KBM-7 (cell line): Measurements from ENCODE around the gene MAPK8IP3.
"Not testable (repeated sequence)": the region's sequence is repeated elsewhere in the genome, so short reads cannot be mapped to it uniquely, and the experiment has no call there.

Source experiments
- DNase-seq: peaks from one replicate; pipeline ENCODE4 v3.0.0-alpha.2; 2015
- in situ Hi-C: fragments of 300-500 bp; cut with MboI; formaldehyde crosslinking; loops from 2 replicates; pipeline ENCODE4 v1.14.3; 2020; ENCODE audit warnings: low sequenced_read_pairs, low pct_unique_long_range_greater_than_20kb, mixed read lengths

Gene MAPK8IP3

DNA sequence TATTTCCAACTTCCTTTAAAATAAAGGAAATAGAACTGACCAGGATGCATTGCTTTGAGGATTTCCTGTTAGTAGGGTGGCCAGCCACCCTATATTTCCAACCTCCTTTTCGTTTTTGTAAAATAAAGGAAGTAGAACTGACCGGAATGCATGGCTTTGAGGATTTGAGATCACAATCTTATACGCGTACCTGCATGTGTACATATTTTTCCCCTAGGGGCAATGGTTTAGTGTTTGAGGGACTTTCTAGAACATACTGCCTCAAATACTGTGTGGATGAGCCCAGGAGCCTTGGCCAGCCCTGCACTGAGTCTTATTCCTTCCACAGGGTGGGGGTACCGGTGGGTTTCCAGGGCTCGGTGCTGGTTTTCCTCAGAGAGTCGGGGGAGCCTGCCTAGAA, 25.6 kb downstream of the MAPK8IP3 start:
- in situ Hi-C loops: no loop called here
- no peak for DNase-seq

DNA sequence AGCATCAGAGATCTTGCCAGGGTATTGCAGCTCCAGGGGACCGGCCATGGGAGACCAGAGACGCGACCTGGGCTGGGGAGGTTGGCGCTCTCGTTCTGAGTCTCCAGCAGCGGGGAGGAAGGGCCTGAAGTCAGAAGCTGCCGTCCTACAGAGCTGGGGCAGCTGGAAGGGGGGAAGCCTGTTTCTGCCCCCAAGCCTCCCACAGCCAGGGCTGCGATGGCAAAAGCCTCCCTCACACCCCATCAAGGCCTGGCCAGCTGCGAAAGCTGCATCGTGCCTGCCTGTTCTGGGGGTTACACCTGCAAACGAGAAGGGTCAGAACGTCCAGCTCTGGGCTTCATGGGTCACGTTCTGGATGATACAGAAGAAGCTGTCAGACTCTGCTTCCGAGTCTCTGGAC, 26.1 kb downstream of the MAPK8IP3 start:
- no peak for DNase-seq
- in situ Hi-C loops: no loop called here

DNA sequence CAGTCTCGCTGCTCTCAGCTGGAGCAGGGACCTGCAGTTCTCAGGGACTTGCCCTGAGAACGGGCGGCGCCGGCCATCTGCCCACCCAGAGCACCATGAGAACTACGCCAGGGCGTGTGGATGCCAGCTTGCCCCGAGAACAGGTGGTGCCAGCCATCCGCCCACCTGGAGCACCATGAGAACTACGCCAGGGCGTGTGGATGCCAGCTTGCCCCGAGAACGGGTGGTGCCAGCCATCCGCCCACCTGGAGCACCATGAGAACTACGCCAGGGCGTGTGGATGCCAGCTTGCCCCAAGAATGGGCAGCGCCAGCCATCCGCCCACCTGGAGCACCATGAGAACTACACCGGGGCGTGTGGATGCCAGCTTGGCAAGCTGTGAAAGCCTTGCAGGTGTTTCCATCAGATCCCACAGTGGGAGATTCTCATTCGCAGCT, 26.6 kb downstream of the MAPK8IP3 start:
- DNase-seq, in situ Hi-C loops: not testable (repeated sequence)

DNA sequence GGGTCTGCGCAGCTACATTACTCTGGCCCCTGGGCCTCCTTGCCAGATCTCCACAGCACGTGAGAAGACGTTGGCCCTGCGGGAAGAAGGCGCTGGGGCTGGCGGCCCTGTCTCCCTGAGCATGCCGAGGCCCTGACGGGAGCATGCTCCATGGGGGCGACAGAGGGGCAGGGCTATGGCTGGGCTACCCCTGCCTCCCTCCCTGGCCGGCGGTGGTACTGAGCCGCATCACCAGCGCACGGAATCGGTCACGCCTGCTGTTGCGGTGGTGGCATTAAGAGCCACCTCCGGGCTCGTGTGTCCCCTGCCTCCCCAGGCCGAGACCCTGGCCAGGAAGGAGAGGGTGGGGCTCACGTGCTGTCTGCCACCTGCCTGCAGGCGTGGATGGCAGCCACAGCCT, 28.1 kb downstream of the MAPK8IP3 start:
- no peak for DNase-seq
- in situ Hi-C loops: no loop called here

DNA sequence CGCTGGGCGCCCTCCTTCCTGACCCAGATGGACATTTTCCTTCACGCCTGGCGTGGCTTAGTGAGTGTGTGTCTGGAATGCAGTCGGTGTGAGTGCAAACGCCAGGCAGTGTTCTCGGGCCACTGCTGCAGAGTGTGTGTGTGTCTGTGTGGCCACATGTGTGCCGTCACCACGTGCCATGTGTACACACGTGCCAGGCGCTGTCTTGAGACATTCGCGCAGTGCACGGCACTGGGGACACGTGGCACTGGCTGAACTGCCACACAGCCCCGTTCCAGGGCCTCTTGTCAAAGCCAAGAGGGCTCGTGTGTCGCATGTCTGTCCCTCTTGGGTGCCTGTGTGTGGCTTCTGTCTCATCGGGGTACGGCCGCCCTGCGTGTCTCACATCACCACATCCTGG, 28.8 kb downstream of the MAPK8IP3 start:
- in situ Hi-C loops: no loop called here
- no peak for DNase-seq

DNA sequence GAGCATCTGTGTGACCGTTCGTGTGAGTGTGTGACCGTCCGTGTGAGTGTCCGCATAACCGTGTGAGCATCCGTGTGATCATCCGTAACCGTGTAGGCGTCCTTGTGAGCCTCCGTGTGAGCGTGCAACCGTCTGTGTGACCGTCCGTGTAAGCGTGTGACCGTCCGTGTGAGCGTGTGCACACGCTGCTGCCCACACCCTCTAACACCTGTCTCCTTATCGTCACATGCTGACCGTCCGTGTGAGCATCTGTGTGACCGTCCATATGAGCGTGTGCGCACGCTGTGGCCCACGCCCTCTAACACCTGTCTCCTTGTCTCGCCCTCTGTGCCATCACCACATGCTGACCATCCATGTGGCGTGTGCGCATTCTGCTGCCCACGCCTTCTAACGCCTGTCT, 34.2 kb downstream of the MAPK8IP3 start:
- DNase-seq: no peak
- in situ Hi-C loops: no loop called here

DNA sequence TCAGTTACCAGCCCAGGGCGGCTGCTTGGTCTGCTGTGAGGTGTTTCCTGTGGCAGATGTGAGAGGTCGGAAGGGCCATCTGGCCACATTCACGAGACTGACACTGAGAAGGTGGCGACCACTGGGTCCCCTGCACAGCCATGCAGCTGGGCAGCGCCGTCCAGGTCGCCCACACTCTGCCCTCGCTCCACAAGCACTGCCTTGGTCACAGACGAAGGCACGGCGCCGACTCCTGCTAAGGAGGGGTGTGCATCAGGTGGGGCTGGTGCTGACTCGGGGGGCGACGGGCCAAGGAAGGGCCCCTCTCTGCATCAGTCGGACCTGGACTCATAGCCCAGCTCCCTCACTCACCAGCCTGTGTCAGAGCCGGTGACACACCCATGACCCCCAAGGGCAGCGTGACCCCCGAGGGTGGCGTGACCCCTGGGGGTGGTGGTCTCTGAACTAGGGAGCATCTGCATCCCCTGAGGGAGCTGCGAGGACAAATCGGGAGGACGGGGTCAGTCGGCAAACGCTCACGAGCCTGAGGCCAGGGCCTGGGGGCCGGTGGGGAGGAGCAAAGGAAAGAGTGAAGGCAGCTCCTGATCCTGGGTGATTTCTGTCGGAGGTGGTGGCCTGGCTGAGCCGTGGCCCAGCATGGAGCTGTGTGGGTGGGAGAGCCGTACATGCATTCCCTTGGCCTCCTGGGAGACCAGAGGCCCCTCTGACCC, 34.9 kb downstream of the MAPK8IP3 start:
- DNase-seq: no peak
- in situ Hi-C loops: no loop called here

DNA sequence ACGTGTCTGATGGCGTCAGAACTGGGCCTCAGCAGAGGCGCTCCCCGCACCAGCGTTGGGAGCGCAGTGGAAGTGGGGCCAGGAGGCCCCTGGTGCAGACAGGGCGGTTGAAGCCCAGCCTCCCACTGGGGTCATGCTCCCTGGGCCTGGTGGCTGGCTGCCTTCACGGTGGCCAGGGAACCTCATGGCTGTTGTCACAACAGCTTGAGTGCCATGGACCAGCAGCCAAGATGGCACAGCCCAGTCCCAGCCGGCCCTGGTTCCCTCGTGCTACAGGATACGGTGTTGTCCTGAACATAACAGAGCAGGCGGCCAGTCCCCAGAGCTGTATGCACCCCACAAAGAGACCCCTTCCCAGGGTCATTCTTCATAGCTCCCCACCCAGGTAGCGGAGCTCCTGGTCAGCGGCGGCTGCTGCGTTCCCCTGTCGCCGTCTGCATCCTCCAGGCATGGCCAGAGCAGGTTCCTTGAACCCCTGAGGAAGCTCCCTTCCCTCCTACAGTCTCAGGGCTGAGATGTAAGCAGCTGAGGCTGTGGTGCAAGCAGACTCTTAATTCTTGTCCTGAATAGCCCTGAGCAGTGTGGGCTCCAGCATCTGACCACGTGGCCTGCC, 35.7 kb downstream of the MAPK8IP3 start:
- DNase-seq: no peak
- in situ Hi-C loops: no loop called here

DNA sequence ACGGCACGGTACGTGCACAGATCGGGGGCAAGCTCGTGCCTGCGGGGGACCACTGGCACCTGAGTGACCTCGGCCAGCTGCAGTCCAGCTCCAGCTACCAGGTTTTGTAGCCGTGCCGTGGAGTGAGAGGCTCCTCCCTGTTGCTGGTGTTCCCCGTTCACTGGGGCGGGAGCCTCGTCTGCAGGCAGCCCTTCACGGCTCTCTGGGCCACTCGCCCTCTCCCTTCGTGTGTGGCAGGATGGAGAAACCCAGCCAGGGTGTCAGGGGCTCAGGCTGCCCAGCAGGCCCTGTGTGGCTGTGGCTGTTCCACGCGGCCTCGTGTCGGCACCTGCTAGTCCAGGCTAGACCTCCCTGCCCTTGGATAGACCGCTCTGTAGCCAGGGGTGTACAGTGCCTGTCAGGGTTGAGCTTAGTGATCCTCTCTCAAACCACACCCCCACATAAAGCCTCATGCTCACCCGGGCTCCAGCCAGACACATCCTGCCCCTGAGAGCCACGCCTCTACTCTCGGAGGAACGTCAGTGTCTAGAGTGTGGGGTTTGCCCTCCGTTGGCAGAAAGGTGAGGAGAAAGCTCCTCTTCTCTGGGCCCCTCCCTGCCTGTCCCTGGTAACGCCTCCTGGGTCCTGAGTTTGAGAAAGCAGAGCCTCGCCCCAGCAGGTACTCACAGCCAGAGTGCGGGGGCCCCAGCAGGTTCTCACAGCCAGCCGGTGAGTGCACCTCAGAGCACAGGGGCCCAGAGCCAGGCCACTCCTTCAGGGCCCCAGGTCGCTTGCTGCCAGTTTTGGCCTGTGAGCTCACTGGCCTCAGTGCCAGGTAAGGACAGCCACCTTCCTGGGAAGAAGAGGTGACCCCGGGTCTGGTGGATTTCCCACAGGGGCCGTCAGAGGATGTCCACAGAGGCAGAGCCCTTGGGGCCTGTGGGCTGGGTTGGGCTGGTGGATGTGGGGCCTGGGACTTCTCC, 37.7 kb downstream of the MAPK8IP3 start:
- in situ Hi-C loops: no loop called here
- DNase-seq: no peak

DNA sequence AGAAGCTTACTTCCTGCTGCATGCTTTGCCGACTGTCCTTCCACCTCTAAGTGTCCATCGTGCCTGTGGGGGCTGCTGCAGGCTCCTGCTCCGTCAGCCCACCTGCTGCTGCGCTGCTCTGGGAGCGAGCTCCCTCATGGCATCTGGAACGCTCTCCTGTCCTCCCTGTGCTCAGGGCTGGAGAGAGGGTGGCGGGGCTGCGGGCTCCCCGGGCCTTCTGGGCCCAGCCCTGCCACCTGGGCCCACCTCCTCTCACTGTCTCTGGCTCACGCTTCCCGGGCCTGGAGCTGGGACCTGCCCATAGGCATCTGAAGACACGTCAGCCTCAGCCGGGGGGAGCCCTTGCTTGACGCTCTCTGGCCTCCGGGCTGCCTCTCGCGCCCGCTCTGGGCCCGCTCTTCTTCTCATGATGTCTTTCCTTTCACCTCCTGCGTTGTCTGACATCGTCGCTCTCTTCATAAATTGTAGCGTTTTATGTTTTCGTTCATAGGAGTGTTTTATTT, 38.4 kb downstream of the MAPK8IP3 start:
- DNase-seq: no peak
- in situ Hi-C loops: no loop called here

DNA sequence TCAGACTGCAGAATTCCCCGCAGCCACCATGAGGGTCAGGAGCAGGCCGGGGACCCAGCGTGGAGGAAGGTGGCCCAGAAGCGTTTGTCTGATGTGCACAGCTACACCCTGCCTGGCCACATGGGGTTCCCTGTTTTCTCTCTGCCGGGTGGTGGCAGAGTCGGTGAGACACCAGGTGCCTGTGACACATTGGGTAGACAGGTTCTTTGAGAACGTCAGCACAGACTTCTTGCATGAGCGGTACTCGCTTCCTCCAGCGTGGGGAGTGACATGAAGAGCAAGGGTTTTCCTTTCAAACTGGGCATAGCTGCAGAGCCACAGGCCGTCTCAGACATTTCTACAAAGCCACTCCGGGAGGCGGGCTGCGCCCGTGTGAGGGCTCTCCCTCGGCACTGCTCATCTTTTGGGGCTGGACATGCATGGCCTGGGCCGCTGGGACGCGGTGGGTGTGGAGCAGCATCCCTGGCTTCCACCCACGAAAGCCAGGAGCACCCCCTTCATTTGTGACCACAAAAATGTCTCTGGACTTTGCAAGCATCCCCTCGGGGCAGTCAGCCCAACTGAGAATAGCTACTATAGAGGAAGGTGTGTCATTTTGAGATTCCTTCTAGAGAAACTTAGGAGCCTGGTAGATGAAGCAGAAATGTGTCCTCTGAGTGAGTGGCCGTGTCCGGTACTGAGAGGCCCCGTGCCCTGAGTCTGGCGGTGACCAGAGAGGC, 39.3 kb downstream of the MAPK8IP3 start:
- DNase-seq: no peak
- in situ Hi-C loops: no loop called here

DNA sequence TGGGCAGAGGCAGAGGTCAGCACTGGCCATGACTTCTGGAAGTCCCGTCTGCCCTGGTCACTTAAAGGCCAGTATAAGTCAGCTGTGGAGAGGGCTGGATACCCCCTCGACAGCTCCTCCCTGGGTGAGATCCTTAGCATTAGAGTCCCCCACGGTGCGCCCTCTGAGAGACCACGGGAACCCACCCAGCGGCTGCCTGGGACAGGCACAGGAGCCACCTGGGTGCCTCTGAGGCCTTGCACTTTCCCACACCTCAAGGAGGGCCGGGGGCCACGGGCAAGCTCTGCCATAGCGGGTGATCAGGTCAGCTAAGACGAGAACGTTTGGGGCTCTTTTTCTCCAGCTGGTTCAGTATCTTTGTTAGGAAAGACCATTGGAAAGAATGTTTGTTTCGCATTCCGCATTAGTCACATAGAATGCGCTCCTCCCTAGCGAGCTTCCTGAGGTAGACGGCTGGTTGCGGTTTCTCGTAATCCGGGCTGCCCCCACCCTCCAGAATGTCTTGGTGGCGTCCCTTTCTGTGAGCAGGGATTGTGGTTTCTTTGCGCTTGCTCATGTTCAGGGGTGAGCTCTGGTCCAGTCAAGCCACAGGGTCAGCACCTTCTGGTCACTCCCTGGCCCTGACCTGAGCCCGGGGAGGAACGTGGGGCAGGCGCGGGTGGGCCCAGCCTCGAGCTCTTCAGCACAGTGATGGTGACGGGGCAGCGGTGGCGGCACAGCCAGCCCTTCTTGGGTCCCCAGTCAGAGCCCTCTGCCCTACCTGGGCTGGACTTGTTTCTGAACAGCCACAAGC, 40.1 kb downstream of the MAPK8IP3 start:
- no peak for DNase-seq
- in situ Hi-C loops: no loop called here

DNA sequence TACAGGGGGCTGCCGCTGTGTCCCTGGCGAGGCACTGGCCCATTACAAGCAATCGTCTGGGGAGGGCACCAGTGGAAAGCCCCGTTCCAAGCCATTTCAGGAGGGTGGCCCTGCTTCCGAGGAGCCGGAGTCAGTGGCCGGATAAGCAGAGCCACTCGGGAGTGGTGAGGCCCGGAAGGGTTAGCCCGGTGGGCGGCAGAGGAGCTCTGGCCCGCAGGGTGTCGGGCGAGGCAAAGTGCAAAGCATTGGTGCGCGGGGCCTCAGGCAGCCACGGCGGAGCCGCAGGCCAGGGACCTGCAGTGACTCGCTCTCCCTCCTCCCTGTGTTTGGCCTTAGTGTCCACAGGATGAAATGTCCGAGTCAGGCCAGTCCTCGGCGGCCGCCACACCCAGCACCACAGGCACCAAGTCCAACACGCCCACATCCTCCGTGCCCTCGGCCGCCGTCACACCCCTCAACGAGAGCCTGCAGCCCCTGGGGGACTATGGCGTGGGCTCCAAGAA, 40.7 kb downstream of the MAPK8IP3 start:
- DNase-seq: no peak
- in situ Hi-C loops: no loop called here

DNA sequence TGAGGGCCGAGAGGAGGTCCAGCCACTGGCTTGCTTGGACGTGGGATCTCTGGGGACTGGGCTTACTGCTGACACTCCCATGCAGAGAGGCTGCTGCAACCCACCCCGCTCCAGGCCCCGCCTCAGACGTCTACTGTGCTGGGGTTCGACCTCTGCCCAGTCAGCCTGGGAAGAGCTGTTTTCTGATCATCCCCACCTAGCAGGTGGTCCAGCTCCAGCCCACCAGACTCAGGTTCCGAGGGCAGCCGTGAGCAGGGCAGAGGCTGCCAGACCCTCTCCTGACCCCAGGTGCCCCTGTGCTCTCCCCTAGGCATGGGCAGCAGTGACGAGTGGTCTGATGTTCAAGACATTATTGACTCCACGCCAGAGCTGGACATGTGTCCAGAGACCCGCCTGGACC, 41.9 kb downstream of the MAPK8IP3 start:
- DNase-seq: no peak
- in situ Hi-C loops: no loop called here

DNA sequence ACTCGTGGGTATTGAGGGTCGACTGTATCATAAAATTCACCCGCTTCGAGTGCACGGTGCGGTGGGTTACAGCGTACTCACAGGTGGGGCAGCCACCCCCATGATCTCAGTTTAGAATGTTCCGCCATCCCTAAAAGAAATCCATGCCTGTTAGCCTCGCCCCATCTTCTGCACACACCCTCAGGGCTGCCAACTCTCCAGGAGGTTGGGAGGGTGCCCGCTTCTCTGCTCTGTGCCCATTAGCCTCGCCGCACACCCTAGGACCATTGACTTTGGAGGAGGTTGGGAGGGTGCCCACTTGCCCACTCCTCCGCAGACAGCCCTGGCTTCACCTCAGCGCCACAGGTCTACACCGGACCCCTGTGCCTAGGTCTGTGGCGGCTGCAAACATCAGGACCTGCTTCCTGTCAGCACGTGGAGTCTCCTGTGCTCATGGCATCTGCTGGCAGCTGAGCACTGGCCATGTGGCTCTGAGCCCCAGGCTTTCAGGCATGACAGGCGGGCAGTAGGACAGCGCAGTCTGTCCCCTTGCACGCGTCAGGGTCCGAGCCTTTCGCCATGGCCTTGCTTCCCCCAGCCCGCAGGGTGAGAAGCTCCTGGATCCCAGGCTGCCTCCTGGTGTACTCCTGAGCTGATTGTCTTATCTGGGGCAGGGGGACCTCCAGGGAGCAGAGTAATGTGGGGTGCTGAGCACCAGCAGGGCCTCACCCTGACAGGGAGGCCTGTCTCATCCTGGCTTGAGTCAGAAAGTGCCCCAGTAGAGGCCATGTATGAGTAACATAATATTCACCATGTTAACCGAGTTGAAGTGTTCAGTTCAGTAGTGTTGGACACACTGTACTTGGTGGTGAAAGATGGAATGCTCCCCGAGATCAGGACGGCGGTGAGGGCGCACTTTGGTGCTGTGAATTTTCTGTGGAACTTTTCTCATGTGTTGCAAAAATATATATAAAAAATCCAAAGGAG, 43.4 kb downstream of the MAPK8IP3 start:
- no peak for DNase-seq
- in situ Hi-C loops: no loop called here

DNA sequence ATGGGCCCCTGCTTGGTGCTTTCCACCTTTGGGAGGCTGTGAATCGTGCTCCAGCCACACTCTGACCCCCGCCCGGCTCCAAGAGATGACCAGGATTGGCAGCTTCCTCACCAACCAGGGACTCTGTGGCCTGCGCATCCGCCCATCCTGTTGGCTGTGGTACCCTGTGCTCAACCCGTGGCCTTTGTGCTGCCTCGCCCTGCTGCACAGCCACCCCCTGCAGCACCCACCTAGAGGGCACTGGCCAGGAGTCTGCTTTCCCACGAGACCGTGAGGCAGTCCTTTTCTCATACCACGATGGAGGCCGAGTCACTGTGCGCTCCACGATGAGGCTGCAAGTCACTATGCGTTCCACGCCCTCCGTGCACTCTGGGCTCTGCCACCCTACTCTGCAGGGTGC, 46.0 kb downstream of the MAPK8IP3 start:
- in situ Hi-C loops: no loop called here
- no peak for DNase-seq

DNA sequence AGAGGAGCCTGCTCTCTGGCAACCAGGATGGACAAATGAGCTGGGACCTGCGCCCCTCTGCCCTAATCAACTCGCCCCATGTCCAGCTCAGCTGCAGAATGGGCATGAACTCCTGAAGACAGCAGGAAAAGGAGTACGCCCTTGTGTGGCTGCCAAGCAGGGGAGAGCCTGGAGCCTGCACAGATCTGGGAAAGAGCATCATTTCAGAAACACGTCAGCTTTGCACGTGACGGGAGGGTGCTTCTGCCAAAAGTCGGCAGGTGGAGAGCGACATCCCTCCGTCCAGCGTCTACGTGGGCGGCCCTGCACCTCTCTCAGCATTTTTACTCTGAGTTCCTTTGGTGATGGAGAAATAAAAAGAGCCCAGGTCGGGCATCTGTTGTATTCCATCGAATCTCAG, 46.9 kb downstream of the MAPK8IP3 start:
- DNase-seq: no peak
- in situ Hi-C loops: no loop called here
